IPS-18a (cell line): ENCODE results near the gene SEC16A.

ENCODE experiments used
- H3K27ac ChIP-seq: one replicate; pipeline ENCODE4 v1.5.1; 2013; ENCODE audit warnings: low read length
- H3K27me3 ChIP-seq: one replicate; pipeline ENCODE4 v1.6.1; 2013; ENCODE audit warnings: mild to moderate bottlenecking, low read length; ENCODE audit not compliant: control insufficient read depth, insufficient read depth
- H3K36me3 ChIP-seq: one replicate; pipeline ENCODE4 v1.6.1; 2013; ENCODE audit warnings: low read depth, low read length; ENCODE audit not compliant: control insufficient read depth
- H3K4me1 ChIP-seq: one replicate; pipeline ENCODE4 v1.6.1; 2013; ENCODE audit warnings: low read depth, low read length; ENCODE audit not compliant: control insufficient read depth
- H3K4me3 ChIP-seq: one replicate; pipeline ENCODE4 v1.5.1; 2013; ENCODE audit warnings: low read length
- H3K9ac ChIP-seq: one replicate; pipeline ENCODE4 v1.6.1; 2013; ENCODE audit warnings: mild to moderate bottlenecking, low read length, moderate library complexity
- H3K9me3 ChIP-seq: one replicate; pipeline ENCODE4 v1.6.1; 2013; ENCODE audit warnings: low read depth, low read length; ENCODE audit not compliant: control insufficient read depth

SEC16A gene

DNA sequence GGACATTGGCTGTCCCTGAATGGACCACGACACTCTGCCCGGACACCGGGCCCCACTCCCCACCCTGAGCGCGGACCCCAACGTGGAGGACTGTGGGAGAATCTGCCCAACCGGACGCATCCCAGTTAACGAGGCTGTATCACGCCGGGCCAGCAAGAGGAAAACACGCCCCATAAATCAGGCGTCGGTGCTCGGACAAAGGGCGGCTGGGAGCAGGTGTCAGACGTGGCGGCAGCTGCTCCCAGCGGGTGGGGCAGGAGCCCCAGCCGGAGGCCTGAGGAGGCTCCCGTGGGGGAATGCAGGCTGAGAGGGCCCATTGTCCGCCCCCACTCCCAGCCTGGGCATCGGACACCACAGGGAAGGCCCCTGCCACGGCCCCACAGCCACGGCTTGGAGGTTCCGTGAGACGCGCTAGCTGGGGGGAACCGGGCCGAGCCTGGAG is 43.8 kb upstream of the SEC16A start:
- H3K27me3 ChIP-seq = no peaks in the 10 kb centered on the region
- H3K36me3 ChIP-seq = peaks cover 3% of the 10 kb centered on the region
- no peak overlapping the region for H3K27ac ChIP-seq
- H3K4me3 ChIP-seq = no peak overlapping the region
- H3K9me3 ChIP-seq = no peaks in the 10 kb centered on the region
- no peak overlapping the region for H3K9ac ChIP-seq
- H3K4me1 ChIP-seq = peaks cover 6% of the 10 kb centered on the region

DNA sequence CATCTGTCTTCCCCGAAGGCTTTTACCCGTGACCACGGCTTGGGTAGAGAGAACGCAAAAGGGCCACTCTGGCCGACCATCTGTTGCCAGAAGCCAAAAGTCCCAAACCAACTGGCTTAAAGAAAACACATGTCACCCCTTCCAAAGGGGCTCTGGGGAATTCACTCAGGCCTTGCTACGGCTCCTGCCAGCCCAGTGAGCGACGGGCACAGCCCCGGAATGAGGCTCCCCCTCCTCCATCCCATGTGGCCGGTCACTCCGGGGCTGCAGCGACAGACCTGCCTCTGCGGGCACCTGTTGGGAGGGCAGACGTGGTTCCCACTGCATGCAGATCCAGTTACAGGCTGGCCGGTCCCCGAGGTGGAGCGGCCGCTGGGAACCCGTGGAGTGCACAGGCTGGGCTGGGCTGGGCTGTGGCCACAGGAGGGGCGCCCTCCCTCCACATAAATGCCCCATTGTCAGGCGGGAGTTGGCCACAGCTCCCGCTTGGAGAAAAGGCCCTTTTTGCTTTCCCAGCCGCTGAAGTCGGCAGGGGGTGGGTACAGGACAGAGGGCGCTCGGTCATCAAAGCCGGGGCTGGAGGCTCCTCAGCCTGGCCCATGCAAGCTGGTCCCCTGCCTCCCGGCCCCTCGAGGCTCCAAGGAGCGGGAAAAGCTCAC is 43.1 kb upstream of the SEC16A start:
- Histone ChIP-seq H3K27ac (no peak overlapping the region), H3K36me3 (peaks cover 3% of the 10 kb centered on the region), H3K27me3 (no peaks in the 10 kb centered on the region), H3K4me3 (no peak overlapping the region), H3K9ac (no peak overlapping the region), H3K4me1 (peaks cover 6% of the 10 kb centered on the region), H3K9me3 (no peaks in the 10 kb centered on the region)

DNA sequence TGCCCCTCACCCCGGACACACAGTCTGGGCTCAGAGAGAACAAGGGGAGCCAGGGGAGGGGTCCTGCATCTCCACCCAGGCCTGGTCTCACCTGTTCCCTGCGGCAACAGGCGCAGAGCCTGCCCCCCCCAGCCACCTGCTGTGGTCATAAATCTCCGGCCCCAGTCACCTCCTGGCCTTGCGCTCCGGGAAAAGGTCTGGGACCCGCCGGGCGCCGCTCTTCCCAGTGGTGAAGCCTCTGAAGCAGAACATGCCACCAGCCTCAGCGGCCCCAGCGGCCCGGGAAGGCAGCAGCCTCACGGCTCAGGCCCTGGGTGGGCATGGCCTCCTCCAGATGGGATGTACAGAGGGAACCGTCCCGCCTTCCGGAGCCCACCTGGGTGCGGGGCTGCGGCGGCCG is 42.4 kb upstream of the SEC16A start:
- Histone ChIP-seq H3K9me3 (no peaks in the 10 kb centered on the region), H3K27me3 (no peaks in the 10 kb centered on the region), H3K4me1 (peaks cover 2% of the 10 kb centered on the region), H3K9ac (no peak overlapping the region), H3K27ac (no peak overlapping the region), H3K36me3 (peaks cover 3% of the 10 kb centered on the region), H3K4me3 (no peak overlapping the region)

DNA sequence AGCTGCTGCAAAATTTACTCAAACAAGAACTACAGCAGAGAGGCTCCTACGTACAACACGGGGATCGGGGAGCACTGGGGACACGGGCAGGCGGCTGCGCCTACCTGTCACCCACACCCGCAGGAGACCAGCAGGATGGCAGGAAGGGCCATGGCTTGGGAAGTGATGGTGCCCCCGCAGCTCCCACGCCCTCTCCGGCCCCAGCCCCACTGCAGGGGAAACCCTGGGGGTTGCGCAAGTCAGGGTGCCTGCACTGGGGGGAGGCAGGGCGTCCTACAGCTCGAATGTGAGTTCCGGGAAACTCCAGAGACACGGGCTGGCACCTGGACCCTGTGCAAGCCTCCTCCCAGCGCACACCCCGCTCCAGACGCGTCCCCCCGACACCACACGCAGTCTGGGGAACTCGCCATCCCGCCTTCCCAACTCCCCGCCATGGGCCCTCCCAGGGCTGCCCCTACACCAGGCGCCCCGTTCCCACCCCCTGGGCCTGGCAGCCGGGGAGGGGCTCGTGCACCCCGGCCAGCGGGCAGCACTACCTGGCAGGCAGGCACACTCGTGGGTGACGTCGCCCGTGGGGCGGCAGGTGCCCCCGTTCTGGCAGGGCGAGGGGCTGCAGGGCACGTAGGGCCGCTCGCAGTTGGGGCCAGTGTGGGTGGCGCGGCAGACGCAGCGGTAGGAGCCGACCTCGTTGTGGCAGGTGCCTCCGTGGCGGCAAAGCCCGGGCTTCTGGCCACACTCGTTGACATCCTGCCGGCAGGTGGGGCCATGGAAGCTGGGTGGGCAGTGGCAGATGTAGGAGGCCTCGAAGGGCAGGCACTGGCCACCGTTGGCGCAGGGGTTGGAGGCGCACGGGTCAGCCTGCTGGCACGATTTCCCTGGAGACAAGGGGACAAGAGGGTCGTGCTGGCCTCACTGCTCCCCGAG is 39.7 kb upstream of the SEC16A start:
- Histone ChIP-seq H3K4me1 (no peaks in the 10 kb centered on the region), H3K9ac (no peak overlapping the region), H3K4me3 (no peak overlapping the region), H3K27ac (no peak overlapping the region), H3K27me3 (no peaks in the 10 kb centered on the region), H3K36me3 (peaks cover 18% of the 10 kb centered on the region), H3K9me3 (no peaks in the 10 kb centered on the region)

DNA sequence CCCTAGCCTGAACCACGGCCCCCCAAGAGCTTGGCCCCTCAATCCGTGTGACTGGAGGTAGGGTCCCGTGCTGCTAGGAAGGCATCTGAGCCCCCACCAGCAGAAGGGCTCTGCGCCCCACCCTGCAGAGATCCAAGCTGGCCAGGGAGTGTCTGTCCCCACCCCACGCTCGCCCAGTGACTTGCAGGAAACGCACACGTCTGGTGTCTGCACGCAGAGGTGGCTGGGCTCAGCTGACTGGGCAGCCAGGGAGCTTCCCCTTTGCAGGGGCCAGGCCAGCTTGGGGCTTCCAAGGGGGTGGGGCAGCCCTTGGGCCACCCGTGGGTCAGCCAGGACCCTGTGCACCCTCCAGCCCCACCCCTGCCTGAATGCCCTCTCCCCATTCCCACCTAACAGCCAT is 38.7 kb upstream of the SEC16A start:
- H3K4me3 ChIP-seq = no peak overlapping the region
- no peaks in the 10 kb centered on the region for H3K27me3 ChIP-seq
- no peak overlapping the region for H3K9ac ChIP-seq
- H3K27ac ChIP-seq = no peak overlapping the region
- H3K4me1 ChIP-seq = no peaks in the 10 kb centered on the region
- H3K36me3 ChIP-seq = peaks cover 25% of the 10 kb centered on the region
- no peaks in the 10 kb centered on the region for H3K9me3 ChIP-seq

DNA sequence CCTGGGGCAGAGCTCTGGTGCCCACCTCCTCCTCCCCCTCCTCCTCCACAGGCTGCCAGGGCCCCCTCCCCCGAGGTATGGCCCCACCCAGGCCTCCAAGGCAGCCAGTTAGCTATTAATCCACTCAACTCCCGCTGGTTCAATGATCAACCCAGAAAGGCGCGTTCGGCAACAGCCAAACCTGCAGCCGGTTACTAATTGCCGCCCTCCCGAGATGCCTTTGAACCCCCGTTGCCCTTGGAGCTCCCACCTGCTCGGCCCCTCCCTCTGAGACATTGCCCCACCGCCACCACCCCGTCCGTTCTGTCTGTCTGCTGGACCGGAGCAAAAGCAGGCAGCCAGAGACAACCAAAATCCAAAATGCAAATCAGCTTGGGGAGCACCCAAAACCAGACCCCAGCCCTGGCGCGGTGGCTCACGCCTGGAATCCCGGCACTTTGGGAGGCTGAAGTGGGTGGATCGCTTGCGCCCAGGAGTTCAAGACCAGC is 37.3 kb upstream of the SEC16A start:
- Histone ChIP-seq H3K4me3 (no peak overlapping the region), H3K9me3 (no peaks in the 10 kb centered on the region), H3K27me3 (no peaks in the 10 kb centered on the region), H3K4me1 (no peaks in the 10 kb centered on the region), H3K27ac (no peak overlapping the region), H3K9ac (no peak overlapping the region), H3K36me3 (peaks cover 33% of the 10 kb centered on the region)

DNA sequence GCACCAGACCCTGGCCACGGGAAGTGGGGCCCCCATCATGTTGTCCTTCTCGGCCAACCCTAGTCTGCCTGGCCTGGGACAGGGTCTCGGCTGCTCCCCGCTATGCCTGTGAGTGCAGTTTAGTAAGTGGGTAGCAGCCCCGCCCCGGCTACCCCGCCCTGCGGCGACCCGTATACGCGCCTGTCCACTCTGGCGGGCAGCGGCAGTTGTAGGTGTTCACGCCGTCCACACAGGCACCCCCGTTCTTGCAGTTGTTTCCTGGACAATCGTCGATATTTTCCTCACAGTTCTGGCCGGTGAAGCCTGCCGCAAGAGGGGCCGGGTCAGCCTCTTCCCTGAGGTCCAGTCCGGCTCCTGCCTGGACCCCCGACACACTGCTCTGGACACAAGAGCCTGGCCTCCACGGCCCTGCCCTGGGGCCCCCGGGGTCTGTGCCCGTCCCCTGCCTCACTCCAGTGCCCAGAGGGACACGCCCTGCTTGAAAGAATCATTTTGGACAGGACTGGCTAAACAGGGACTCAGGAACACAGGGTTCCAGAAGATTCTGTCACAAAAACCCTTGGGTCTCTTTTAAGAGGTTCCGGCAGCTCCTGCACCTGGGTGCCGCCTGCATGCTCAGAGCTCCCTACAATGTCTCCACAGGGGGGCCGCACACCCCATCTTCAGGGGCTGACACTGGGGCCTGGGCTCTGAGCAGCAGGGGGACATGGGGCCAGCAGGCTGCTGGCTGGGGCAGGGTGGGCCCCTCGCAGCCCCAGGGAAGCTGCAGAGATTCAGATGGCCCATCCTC is 36.6 kb upstream of the SEC16A start:
- Histone ChIP-seq H3K27me3 (no peaks in the 10 kb centered on the region), H3K36me3 (peaks cover 39% of the 10 kb centered on the region), H3K4me3 (no peak overlapping the region), H3K4me1 (no peaks in the 10 kb centered on the region), H3K27ac (no peak overlapping the region), H3K9ac (no peak overlapping the region), H3K9me3 (no peaks in the 10 kb centered on the region)

DNA sequence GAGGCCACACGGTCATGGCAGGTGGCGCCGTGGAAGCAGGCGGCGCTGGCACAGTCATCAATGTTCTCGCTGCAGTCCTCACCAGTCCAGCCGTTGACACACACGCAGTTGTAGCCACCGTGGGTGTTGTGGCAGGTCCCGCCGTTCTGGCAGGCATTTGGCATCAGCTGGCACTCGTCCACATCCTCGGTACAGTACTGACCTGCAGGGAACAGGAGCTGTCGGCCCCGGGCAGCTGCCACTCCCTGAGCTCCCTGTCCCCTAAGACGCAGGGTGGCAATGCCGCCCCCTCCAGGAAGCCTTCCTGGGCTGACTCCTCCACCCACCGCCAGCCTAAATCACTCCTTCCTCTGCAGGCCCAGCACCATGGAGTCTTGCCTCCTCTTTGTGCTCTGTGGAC is 35.8 kb upstream of the SEC16A start:
- Histone ChIP-seq H3K9ac (no peak overlapping the region), H3K9me3 (no peaks in the 10 kb centered on the region), H3K4me3 (no peak overlapping the region), H3K36me3 (peaks cover 47% of the 10 kb centered on the region), H3K27me3 (no peaks in the 10 kb centered on the region), H3K27ac (no peak overlapping the region), H3K4me1 (no peaks in the 10 kb centered on the region)

DNA sequence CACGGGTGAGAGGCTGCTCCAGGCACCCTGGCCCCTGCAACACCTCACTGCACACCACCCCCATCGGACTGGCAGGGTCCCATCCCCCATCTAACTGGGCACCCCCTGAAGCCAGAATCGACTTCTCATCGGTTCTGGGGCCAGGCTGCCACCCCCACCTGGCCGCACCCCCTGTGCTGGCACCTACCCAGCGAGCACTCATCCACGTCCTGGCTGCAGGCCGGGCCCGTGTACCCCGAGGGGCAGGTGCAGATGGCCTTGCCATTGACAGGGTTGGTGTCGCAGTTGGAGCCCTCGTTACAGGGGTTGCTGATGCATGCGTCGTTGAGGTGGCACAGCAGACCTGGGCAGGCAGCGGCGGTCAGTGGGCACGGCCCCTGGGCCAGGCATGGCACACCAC is 35.1 kb upstream of the SEC16A start:
- Histone ChIP-seq H3K9me3 (no peaks in the 10 kb centered on the region), H3K27me3 (no peaks in the 10 kb centered on the region), H3K9ac (no peak overlapping the region), H3K4me3 (no peak overlapping the region), H3K4me1 (no peaks in the 10 kb centered on the region), H3K27ac (no peak overlapping the region), H3K36me3 (peaks cover 49% of the 10 kb centered on the region)

DNA sequence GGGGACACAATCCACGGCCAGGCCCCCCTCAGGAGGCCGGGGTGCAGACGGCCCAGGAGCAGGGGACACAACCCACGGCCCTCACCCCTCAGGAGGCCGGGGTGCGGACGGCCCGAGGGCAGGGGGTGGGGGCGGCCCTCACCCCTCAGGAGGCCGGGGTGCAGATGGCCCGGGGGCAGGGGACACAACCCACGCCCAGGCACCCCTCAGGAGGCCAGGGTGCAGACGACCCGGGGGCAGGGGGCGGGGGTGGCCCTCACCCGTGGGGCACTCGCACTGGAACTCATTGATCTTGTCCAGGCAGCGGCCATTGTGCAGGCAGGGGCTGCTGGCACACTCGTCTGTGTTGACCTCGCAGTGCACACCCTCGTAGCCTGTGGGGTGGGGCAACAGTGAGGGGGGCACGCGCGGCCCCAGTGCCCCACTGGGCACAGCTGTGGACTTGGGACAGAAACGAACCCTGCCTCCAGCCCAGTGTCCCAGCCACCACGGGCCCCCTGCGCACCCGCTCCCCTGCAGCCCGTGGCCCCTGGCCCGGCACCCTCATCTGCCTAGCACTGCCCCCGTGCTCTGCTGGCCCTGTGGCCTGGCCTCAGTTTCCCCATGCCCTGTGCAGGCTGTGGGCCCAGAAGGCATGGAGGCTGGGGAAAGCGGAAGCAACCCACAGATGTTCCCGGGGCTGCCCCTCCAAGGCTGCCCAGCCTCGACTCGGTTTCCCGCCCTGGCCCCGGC is 34.3 kb upstream of the SEC16A start:
- Histone ChIP-seq H3K4me3 (no peak overlapping the region), H3K9me3 (no peaks in the 10 kb centered on the region), H3K4me1 (no peaks in the 10 kb centered on the region), H3K27ac (no peak overlapping the region), H3K27me3 (no peaks in the 10 kb centered on the region), H3K9ac (no peak overlapping the region), H3K36me3 (peaks cover 51% of the 10 kb centered on the region)

DNA sequence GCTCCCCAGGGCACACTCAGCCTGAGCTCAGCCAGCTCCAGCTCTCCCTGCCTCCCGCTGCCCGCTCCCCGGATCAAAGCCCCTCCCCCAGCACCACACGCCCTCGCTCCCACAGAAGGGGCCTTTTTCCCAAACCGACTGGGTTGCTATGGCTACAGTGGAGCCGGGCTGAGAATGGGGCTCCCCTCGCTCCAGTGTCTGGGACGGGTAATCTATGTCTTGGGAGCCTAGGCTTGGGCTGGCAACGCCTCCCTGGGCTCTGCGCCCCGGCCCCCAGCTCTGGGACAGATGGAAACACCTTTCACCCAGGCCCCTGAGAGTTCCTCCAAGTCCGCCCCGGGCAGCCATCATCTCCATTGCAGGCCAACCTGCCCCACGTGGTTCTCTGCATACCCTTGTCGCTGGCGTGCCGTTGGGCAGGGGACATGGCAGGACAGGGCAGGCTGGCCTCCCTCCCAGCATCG is 33.4 kb upstream of the SEC16A start:
- H3K36me3 ChIP-seq = peaks cover 61% of the 10 kb centered on the region

More for the DNA sequence above, 33.4 kb upstream of the SEC16A start:
- H3K9ac ChIP-seq = no peak overlapping the region
- H3K4me1 ChIP-seq = no peaks in the 10 kb centered on the region
- no peaks in the 10 kb centered on the region for H3K27me3 ChIP-seq
- no peak overlapping the region for H3K27ac ChIP-seq
- no peak overlapping the region for H3K4me3 ChIP-seq
- no peaks in the 10 kb centered on the region for H3K9me3 ChIP-seq
